ENCODE measurements around the gene ME2.
"Not testable (repeated sequence)": the region's sequence is repeated elsewhere in the genome, so short reads cannot be mapped to it uniquely, and the experiment has no call there.

The ME2 gene

GRCh38 chr18:50878345-50879301 lies at the start of gene ME2:
Gene ME2, plus strand, starts transcription at chr18:50879118. Its CDS starts 16,703 bp downstream, at chr18:50895821.
- peak; percentile 83 for DNase-seq (ENCODE audit: low read depth)

DNA sequence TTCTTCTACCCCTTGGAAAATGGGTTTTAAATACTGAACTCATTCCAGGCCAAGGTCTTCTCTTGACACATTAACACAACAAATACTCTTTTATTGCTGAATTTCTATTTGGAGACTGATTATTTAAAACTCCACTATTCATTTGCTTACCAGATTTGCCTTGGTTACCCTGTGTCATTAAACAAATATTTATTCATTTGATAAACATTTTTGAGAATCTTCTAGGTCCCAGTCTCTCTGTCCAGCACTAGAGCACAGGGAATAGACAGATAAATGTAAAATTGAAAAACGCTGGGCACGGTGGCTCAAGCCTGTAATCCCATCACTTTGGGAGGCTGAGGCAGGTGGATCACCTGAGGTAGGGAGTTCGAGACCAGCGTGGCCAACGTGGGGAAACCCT lies 49.3 kb upstream of the ME2 start:
- no peak for DNase-seq (ENCODE audit: low read depth)

DNA sequence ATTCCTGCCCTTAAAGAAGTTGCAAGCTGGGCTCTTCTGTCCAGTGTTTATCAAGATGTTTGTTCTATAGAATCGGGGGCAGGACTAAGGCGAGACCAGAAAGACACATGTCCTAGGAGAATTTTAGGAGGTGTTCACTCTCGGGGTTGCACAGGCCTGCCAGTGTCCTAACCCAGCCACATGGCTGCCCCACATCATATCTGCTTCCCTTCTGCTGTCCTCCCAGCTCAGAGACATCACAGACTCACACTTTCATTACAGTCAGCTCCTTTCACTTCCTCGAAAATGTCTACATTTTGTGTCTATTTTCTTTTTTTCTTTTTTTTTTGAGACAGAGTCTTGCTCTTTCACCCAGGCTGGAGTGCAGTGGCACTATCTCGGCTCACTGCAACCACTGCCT lies 48.4 kb upstream of the ME2 start:
- no peak for DNase-seq (ENCODE audit: low read depth)

DNA sequence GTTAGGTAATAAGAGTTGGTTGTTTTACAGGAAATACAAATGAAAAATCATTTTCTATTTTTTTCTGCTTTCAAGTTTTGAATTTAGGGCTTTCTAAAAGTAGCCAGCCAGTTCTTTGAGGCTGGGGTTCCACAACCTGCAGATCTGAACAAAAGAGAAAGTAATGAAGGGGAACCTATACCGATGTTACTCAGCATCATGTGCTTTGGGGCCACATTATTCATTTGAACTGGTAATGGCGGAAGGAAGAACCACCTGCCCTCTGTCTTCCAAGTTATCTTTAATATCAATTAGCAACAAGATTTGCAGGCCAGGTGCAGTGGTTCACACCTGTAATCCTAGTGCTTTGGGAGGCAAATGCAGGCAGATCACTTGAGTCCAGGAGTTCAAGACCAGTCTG lies 46.2 kb upstream of the ME2 start:
- DNase-seq (ENCODE audit: low read depth): no peak

GRCh38 chr18:50833496-50833895 lies 45.4 kb upstream of the ME2 start:
- not testable (repeated sequence) for DNase-seq (ENCODE audit: low read depth)

DNA sequence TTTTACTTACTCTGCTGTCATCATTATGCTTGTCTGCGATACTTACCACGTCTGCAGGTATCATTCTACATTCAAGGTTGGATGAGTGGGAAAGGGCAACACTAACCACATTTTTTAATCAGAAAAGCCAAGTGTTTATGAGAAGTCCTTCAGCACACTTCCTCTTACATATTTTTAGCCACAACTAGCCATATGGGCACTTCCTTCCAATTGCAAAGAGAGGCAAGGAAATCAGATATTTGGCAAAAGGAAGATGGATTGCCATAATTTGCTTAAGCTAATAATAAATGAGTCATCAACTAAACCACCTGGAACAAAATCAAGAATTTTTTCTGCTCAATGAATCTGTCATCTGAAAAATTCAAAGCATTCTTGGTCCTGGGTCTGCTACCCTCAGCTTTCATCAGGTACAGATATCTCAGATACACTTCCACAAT lies 42.4 kb upstream of the ME2 start:
- DNase-seq (ENCODE audit: low read depth): peak; percentile 24

DNA sequence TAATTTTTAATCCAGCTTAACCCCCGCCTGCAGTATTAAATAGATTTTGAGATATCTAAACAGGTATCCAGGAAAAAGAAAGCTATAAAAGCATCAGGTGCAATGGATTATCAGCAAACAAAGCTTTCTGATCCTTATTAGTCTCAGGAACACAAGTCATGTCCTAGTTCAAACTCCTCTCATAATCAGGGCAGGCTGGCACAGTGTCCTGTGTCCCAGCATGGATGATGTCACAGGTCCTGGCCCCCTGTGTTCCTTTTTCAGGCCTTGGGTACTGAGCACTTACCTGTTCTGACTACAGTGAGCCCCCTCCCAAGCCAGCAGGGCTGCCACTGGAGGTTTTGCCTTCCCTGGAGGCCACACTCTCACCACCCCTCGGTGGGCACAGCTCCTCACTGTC lies 39.6 kb upstream of the ME2 start:
- DNase-seq (ENCODE audit: low read depth): no peak

DNA sequence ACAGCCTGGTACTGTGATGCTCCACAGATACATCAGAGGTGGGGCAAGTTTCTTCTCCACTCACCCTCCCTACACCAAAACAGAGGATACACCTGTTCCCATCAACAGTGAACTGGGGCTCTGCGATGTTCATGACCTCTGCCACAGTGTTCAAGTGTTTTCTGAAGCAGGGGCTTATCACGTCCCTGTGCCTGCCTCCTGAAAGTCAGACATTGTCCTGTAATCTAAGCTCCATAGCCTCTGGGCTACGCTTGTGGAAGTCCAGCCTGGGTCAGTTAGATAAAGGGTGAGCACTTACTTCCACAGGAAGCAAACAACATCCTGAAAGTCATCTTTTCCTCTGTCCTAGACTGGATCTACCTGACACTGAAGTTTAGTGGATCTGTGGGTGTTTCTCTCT lies 38.9 kb upstream of the ME2 start:
- DNase-seq (ENCODE audit: low read depth): no peak

DNA sequence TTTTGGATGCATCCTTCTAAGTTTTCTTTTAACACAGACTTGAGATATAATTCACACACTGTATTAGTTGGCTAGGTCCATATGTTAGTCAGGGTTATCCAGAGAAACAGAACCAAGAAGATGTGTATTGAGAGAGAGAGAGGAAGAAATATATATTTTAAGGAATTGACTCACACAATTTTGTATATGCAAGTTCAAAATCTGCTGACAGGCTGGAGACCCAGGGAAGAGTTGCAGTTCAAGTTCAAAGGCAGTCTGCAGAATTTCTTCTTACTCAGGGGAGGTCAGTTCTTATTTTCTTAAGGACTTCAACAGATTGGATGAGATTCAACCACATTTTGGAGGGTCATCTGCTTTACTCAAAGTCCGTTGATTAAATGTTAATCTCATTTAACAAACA lies 36.1 kb upstream of the ME2 start:
- no peak for DNase-seq (ENCODE audit: low read depth)

- no peak for DNase-seq (ENCODE audit: low read depth)
Measured at GRCh38 chr18:50844554-50844953, 34.4 kb upstream of the ME2 start.

DNA sequence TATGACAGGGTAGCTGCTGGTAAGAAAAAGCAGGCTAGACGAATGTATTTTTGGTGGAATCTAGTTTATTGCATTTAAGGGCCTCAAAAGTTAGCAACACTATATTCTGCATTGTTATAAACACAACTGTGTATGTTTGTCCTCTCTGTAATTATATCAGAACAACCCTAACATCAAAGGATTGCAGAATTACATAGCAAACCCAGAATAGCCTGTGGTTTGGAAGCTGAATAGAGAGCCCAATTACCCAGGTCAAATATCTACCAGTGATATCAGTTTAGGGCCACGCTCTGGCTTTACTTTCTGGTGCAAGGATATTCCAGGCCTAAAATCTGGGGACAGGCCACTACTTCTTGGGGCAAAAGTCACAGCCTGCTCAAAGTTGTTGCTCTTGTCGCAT lies 34.0 kb upstream of the ME2 start:
- no peak for DNase-seq (ENCODE audit: low read depth)

DNA sequence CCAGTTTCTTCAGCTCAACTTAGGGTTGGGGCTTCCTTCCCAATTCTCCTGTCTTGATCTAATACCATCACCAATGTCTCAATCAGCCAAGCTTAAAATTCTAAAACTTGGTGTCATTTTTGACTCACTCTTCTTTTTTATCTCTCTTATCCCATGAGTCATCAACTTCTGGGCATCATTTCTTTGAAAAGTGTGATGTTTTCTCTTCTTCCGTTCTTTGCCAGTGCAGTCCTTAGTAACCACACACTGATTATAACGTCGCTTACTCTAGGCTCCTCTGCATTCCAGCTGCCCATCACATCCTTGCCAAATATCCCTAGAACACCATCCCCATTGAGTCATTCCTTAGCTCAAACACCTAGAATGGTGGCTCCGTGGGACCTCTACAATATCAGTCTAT lies 31.7 kb upstream of the ME2 start:
- no peak for DNase-seq (ENCODE audit: low read depth)

- DNase-seq (ENCODE audit: low read depth): no peak
Measured at GRCh38 chr18:50848061-50848551, 30.8 kb upstream of the ME2 start.

DNA sequence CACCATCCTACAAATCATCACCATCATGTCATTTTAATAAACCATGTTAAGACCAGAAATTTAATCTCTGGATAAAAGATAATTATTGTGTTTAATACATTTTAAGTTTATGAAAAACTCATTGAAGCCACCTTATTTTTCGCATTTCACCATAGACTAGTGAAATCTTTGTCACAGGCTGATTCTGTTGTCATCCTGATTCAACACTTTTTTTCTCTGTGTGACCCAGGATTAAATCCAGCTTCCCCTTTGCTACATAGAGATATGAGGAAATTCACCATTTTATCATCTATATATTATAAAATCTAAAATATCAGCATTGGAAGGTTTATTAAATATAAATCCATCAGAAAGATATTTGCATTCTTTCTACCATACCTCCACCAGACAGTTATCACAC lies 29.9 kb upstream of the ME2 start:
- no peak for DNase-seq (ENCODE audit: low read depth)

DNA sequence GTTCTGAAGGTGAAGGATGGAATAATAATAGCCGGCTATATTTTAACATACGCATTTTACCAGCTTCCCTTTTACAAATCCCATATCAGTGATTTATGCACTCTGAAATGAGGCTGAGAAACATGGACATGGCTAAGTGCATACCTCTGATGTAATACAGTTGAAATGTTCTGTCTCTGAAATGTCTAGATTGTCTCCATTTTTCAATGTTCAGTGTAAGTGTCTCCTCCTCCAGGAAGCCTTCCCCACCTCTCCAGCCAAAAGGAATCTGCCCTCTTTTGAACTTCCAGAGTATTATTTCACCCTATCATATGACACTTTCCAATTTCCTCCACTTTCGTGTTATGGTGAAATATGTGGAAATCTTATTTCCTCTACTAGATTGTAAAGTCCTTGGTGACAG lies 29.5 kb upstream of the ME2 start:
- DNase-seq (ENCODE audit: low read depth): no peak

GRCh38 chr18:50850307-50851065 lies 28.4 kb upstream of the ME2 start:
- no peak for DNase-seq (ENCODE audit: low read depth)

DNA sequence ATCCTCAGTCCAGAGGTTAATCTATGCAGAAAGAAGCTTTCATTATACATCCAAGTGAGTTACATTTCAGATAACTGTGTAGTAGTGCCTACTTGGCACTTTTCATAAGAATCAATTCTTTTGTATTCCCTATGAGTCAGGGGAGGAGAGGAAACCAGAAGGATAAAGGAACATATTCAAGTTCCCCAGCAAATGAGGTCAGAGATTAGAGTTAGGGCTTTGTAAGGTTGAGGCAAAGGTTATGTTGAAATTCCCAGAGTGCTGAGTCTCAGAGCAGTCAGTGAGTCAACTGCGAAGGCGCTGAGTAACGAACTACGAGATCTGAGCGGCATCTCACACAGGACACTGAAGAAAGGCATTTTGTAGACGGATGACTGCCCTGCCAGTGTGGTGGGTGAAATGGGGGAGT lies 25.1 kb upstream of the ME2 start:
- no peak for DNase-seq (ENCODE audit: low read depth)

- DNase-seq (ENCODE audit: low read depth): no peak
Measured at GRCh38 chr18:50855976-50856757, 22.8 kb upstream of the ME2 start.

DNA sequence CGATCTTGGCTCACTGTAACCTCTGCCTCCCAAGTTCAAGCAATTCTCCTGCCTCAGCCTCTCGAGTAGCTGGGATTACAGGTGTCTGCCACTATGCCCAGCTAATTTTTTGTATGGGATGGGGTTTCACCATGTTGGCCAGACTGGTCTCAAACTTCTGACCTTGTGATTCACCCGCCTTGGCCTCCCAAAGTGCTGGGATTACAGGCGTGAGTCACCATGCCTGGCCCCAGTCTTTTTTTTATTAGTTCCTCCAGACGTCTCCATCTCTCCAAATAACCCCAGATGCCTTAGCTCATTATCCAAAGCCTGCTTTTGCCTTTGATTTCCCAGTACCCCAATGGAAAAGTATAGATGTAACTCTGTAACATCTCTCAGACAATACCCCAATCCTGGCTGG lies 21.8 kb upstream of the ME2 start:
- DNase-seq (ENCODE audit: low read depth): not testable (repeated sequence)

GRCh38 chr18:50857694-50858093 lies 21.2 kb upstream of the ME2 start:
- no peak for DNase-seq (ENCODE audit: low read depth)

GRCh38 chr18:50859793-50860555 lies 18.9 kb upstream of the ME2 start:
- DNase-seq (ENCODE audit: low read depth): no peak

Measured in fibroblast of the conjunctiva (primary cell).